ENCODE data around the gene TOR2A. TPM values are rescaled to one million over a fixed set of nuclear protein-coding genes. Genes with fewer than 3 reads are reported as not detected.

TOR2A gene
- total RNA-seq, 1 donor from 2014 or later, result 21.9 TPM

GRCh38 chr9:127738666-127739065 lies 3.6 kb upstream of the TOR2A start:
- H3K4me1 Mint-ChIP-seq (ENCODE audit: unreplicated experiment), result peaks cover 20% of the 10 kb centered on the region
- no peak overlapping the region for H3K27ac Mint-ChIP-seq
- peaks cover 11% of the 10 kb centered on the region for H3K27me3 Mint-ChIP-seq
- H3K4me3 Mint-ChIP-seq, result no peak overlapping the region
- no peaks in the 10 kb centered on the region for H3K9me3 Mint-ChIP-seq
- no peak for DNase-seq (ENCODE audit: extremely low spot score, unreplicated experiment)
- H3K36me3 Mint-ChIP-seq, result no peaks in the 10 kb centered on the region
- TF ChIP-seq CTCF (conservative IDR thresholded peaks at IDR 0.05), result no peak

GRCh38 chr9:127735530-127736185 lies 564 bp upstream of the TOR2A start:
- Mint-ChIP-seq H3K4me1 (ENCODE audit: unreplicated experiment) (peaks cover 11% of the 10 kb centered on the region), H3K27ac (peak overlapping the region; percentile 94), H3K36me3 (no peaks in the 10 kb centered on the region), H3K9me3 (no peaks in the 10 kb centered on the region), H3K4me3 (peak overlapping the region; percentile 95), H3K27me3 (no peaks in the 10 kb centered on the region)
- no peak for TF ChIP-seq CTCF (conservative IDR thresholded peaks at IDR 0.05)
- no peak for DNase-seq (ENCODE audit: extremely low spot score, unreplicated experiment)

GRCh38 chr9:127734247-127734746 lies 797 bp downstream of the TOR2A start:
- peak overlapping the region; percentile 95 for H3K4me3 Mint-ChIP-seq
- no peak for TF ChIP-seq CTCF (conservative IDR thresholded peaks at IDR 0.05)
- H3K27ac Mint-ChIP-seq, result peak overlapping the region; percentile 64
- H3K36me3 Mint-ChIP-seq, result no peaks in the 10 kb centered on the region
- DNase-seq (ENCODE audit: extremely low spot score, unreplicated experiment), result peak; percentile 70
- H3K9me3 Mint-ChIP-seq, result no peaks in the 10 kb centered on the region
- peaks cover 11% of the 10 kb centered on the region for H3K4me1 Mint-ChIP-seq (ENCODE audit: unreplicated experiment)
- no peaks in the 10 kb centered on the region for H3K27me3 Mint-ChIP-seq

GRCh38 chr9:127733614-127734013 lies 1.5 kb downstream of the TOR2A start:
- no peak for DNase-seq (ENCODE audit: extremely low spot score, unreplicated experiment)
- Mint-ChIP-seq H3K27me3 (no peaks in the 10 kb centered on the region), H3K27ac (peak overlapping the region; percentile 64), H3K4me3 (peak overlapping the region; percentile 95), H3K4me1 (ENCODE audit: unreplicated experiment) (peaks cover 11% of the 10 kb centered on the region), H3K36me3 (no peaks in the 10 kb centered on the region), H3K9me3 (no peaks in the 10 kb centered on the region)
- no peak for TF ChIP-seq CTCF (conservative IDR thresholded peaks at IDR 0.05)

- Mint-ChIP-seq H3K4me3 (no peak overlapping the region), H3K27ac (no peak overlapping the region), H3K36me3 (no peaks in the 10 kb centered on the region), H3K27me3 (no peaks in the 10 kb centered on the region), H3K9me3 (no peaks in the 10 kb centered on the region), H3K4me1 (ENCODE audit: unreplicated experiment) (peaks cover 11% of the 10 kb centered on the region)
- no peak for DNase-seq (ENCODE audit: extremely low spot score, unreplicated experiment)
- no peak for TF ChIP-seq CTCF (conservative IDR thresholded peaks at IDR 0.05)
Measured at GRCh38 chr9:127732444-127732843, 2.6 kb downstream of the TOR2A start.

Data from type B pancreatic cell (in vitro differentiated cells).